GM06990 (cell line): ENCODE data around the gene RNF133.

Source experiments
- DNase-seq: peaks from one replicate; pipeline ENCODE4 v3.0.0-alpha.2; 2011; ENCODE audit not compliant: insufficient read length; ENCODE audit errors: extremely low read depth
- H3K27me3 ChIP-seq: replicated peaks from 2 replicates; pipeline ENCODE4 v1.6.0; 2011; ENCODE audit warnings: low read length; ENCODE audit not compliant: control insufficient read depth, insufficient read depth
- H3K36me3 ChIP-seq: 2 replicates; pipeline ENCODE4 v1.5.1; 2011; ENCODE audit warnings: low read length; ENCODE audit not compliant: control insufficient read depth, insufficient read depth
- H3K4me3 ChIP-seq: replicated peaks from 2 replicates; pipeline ENCODE4 v1.5.1; 2011; ENCODE audit warnings: low read depth, mild to moderate bottlenecking, control low read depth, low read length
- CTCF ChIP-seq: IDR thresholded peaks from 2 replicates; pipeline ENCODE4 v1.5.1; 2011; ENCODE audit warnings: low read length, control low read depth, mild to moderate bottlenecking, inconsistent platforms; ENCODE audit not compliant: insufficient read depth, poor library complexity, severe bottlenecking

Gene RNF133

DNA sequence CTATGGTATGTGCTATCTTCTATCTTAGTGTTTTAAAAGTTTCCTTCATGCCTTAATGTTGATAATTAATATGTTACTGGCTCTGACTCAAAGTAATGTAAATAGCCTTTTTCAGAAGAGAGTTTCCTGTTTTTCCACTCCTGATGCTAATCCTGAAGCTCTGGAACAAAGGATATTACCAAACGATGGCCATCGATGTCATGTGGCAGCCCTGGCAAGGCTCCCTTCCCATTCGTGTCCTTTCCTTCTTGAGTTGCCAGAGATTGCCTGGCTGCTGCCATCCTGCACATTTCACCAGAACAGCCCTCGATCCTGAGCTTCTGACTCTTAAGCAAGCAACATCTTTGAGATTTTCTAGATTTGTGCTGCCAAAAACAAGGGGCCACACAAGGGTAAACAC is 46.0 kb downstream of the RNF133 start:
- no peak for DNase-seq
- Histone ChIP-seq H3K27me3 (no peaks in the 10 kb centered on the region), H3K4me3 (no peak overlapping the region), H3K36me3 (no peaks in the 10 kb centered on the region)
- TF ChIP-seq CTCF, result no peak

DNA sequence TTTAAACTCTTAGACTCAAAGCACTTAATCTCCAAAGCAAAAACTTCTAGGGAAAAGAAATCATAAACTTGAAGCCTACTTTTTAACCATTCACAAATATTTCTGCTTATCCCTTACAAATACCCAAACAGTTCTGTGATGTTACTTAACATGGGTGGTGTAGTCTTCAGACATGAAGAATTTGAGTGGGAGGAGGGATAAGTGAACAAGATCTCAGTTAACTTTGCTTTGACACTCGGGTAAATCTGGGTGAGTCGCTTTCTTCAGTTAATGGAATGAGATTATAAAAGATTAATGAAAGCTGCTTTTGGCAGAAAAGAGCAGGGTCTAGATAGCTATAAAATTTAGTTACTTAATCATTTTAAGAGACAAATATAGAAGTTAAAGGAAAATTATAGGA is 47.5 kb downstream of the RNF133 start:
- TF ChIP-seq CTCF, result no peak
- Histone ChIP-seq H3K27me3 (no peaks in the 10 kb centered on the region), H3K36me3 (no peaks in the 10 kb centered on the region), H3K4me3 (no peak overlapping the region)
- no peak for DNase-seq
